ENCODE measurements around the gene CAND1.

CAND1 gene

GRCh38 chr12:67268896-67269632 is at the start of gene CAND1:
CAND1 (plus strand) TSS chr12:67269358; CDS start chr12:67269718, 360 bp downstream.
- DNase-seq, result peak; percentile 96

GRCh38 chr12:67220065-67220464 is 49.1 kb upstream of the CAND1 start:
- DNase-seq, result no peak

GRCh38 chr12:67222302-67222701 is 46.9 kb upstream of the CAND1 start:
- DNase-seq, result no peak

GRCh38 chr12:67223225-67223624 is 45.9 kb upstream of the CAND1 start:
- DNase-seq, result no peak

GRCh38 chr12:67237231-67237630 is 31.9 kb upstream of the CAND1 start:
- no peak for DNase-seq

GRCh38 chr12:67239061-67239460 is 30.1 kb upstream of the CAND1 start:
- DNase-seq, result no peak

- DNase-seq, result no peak
Measured at GRCh38 chr12:67241482-67241881, 27.7 kb upstream of the CAND1 start.

- DNase-seq, result no peak
Measured at GRCh38 chr12:67243260-67243659, 25.9 kb upstream of the CAND1 start.

- DNase-seq, result no peak
Measured at GRCh38 chr12:67245571-67245970, 23.6 kb upstream of the CAND1 start.

GRCh38 chr12:67251012-67251411 is 18.1 kb upstream of the CAND1 start:
- DNase-seq, result no peak

- no peak for DNase-seq
Measured at GRCh38 chr12:67254372-67255026, 14.7 kb upstream of the CAND1 start.

- no peak for DNase-seq
Measured at GRCh38 chr12:67256649-67257048, 12.5 kb upstream of the CAND1 start.

- DNase-seq, result no peak
Measured at GRCh38 chr12:67263471-67263870, 5.7 kb upstream of the CAND1 start.

- peak; percentile 81 for DNase-seq
Measured at GRCh38 chr12:67268335-67268895, 743 bp upstream of the CAND1 start.

GRCh38 chr12:67269633-67270573 is 745 bp downstream of the CAND1 start:
- DNase-seq, result peak; percentile 56

GRCh38 chr12:67270622-67271021 is 1.5 kb downstream of the CAND1 start:
- no peak for DNase-seq

- DNase-seq, result no peak
Measured at GRCh38 chr12:67271976-67272375, 2.8 kb downstream of the CAND1 start.

- DNase-seq, result no peak
Measured at GRCh38 chr12:67274186-67274585, 5.0 kb downstream of the CAND1 start.

GRCh38 chr12:67275380-67275913 is 6.3 kb downstream of the CAND1 start:
- DNase-seq, result no peak

- no peak for DNase-seq
Measured at GRCh38 chr12:67276421-67276820, 7.3 kb downstream of the CAND1 start.

GRCh38 chr12:67279637-67280036 is 10.5 kb downstream of the CAND1 start:
- no peak for DNase-seq

- no peak for DNase-seq
Measured at GRCh38 chr12:67280088-67280487, 10.9 kb downstream of the CAND1 start.

- DNase-seq, result no peak
Measured at GRCh38 chr12:67280572-67280971, 11.4 kb downstream of the CAND1 start.
